Parathyroid adenoma (tissue), 2 donors: Measurements from ENCODE around the gene CAMK1D.

Experiments used
- H2AFZ ChIP-seq: fragments of 300-600 bp; sonication (generic); one replicate; pipeline ENCODE4 v1.7.0; 2017; ENCODE audit warnings: antibody characterized with exemption, mild to moderate bottlenecking
- H3K27ac ChIP-seq: fragments of 300-600 bp; sonication (generic); one replicate; pipeline ENCODE4 v1.7.0; 2017
- H3K27me3 ChIP-seq: fragments of 300-600 bp; sonication (generic); one replicate; pipeline ENCODE4 v1.7.0; 2017; ENCODE audit warnings: low read length; ENCODE audit not compliant: control insufficient read depth, insufficient read depth
- H3K36me3 ChIP-seq: fragments of 300-600 bp; sonication (generic); one replicate; pipeline ENCODE4 v1.7.0; 2017; ENCODE audit warnings: low read length; ENCODE audit not compliant: control insufficient read depth, insufficient read depth
- H3K4me1 ChIP-seq: fragments of 300-600 bp; sonication (generic); one replicate; pipeline ENCODE4 v1.7.0; 2017; ENCODE audit warnings: control low read depth
- H3K4me2 ChIP-seq: fragments of 300-600 bp; sonication (generic); one replicate; pipeline ENCODE4 v1.7.0; 2017; ENCODE audit warnings: low read length
- H3K4me3 ChIP-seq: fragments of 300-600 bp; sonication (generic); one replicate; pipeline ENCODE4 v1.7.0; 2017; ENCODE audit warnings: low read depth, low read length
- H3K79me2 ChIP-seq: fragments of 300-600 bp; sonication (generic); one replicate; pipeline ENCODE4 v1.7.0; 2017; ENCODE audit warnings: control low read depth
- H3K9ac ChIP-seq: fragments of 300-600 bp; sonication (generic); one replicate; pipeline ENCODE4 v1.7.0; 2017; ENCODE audit warnings: mild to moderate bottlenecking
- H3K9me3 ChIP-seq: fragments of 300-600 bp; sonication (generic); one replicate; pipeline ENCODE4 v1.7.0; 2017; ENCODE audit warnings: low read length; ENCODE audit not compliant: control insufficient read depth
- CTCF ChIP-seq: fragments of 300-600 bp; sonication (generic); IDR thresholded peaks from one replicate; pipeline ENCODE4 v1.7.0; 2017; ENCODE audit warnings: antibody characterized with exemption, mild to moderate bottlenecking
- donor health status: primary hyperparathyroidism.

Gene CAMK1D

GRCh38 chr10:12617191-12618175, 268.1 kb downstream of the CAMK1D start:
- no peaks in the 10 kb centered on the region for H3K27me3 ChIP-seq
- H3K36me3 ChIP-seq = no peaks in the 10 kb centered on the region
- H3K4me1 ChIP-seq = no peaks in the 10 kb centered on the region
- H3K4me2 ChIP-seq = no peak overlapping the region
- no peak overlapping the region for H3K27ac ChIP-seq
- no peaks in the 10 kb centered on the region for H3K79me2 ChIP-seq
- H3K4me3 ChIP-seq = no peak overlapping the region
- no peak overlapping the region for H3K9ac ChIP-seq
- no peak for TF ChIP-seq CTCF
- no peak overlapping the region for H2AFZ ChIP-seq
- H3K9me3 ChIP-seq = no peaks in the 10 kb centered on the region

GRCh38 chr10:12622016-12622415, 272.7 kb downstream of the CAMK1D start:
- no peaks in the 10 kb centered on the region for H3K27me3 ChIP-seq
- no peak for TF ChIP-seq CTCF
- no peak overlapping the region for H3K4me3 ChIP-seq
- H3K36me3 ChIP-seq = no peaks in the 10 kb centered on the region
- H3K27ac ChIP-seq = no peak overlapping the region
- H3K9me3 ChIP-seq = no peaks in the 10 kb centered on the region
- no peaks in the 10 kb centered on the region for H3K4me1 ChIP-seq
- H3K4me2 ChIP-seq = no peak overlapping the region
- H3K9ac ChIP-seq = no peak overlapping the region
- no peak overlapping the region for H2AFZ ChIP-seq
- H3K79me2 ChIP-seq = no peaks in the 10 kb centered on the region

- H3K27ac ChIP-seq = no peak overlapping the region
- TF ChIP-seq CTCF = no peak
- no peaks in the 10 kb centered on the region for H3K36me3 ChIP-seq
- no peaks in the 10 kb centered on the region for H3K9me3 ChIP-seq
- H3K9ac ChIP-seq = no peak overlapping the region
- no peaks in the 10 kb centered on the region for H3K4me1 ChIP-seq
- no peak overlapping the region for H2AFZ ChIP-seq
- no peaks in the 10 kb centered on the region for H3K79me2 ChIP-seq
- H3K27me3 ChIP-seq = no peaks in the 10 kb centered on the region
- no peak overlapping the region for H3K4me2 ChIP-seq
- H3K4me3 ChIP-seq = no peak overlapping the region
Observed at GRCh38 chr10:12622691-12623090, 273.3 kb downstream of the CAMK1D start.

- H3K9ac ChIP-seq = no peak overlapping the region
- no peaks in the 10 kb centered on the region for H3K36me3 ChIP-seq
- H3K9me3 ChIP-seq = no peaks in the 10 kb centered on the region
- no peaks in the 10 kb centered on the region for H3K79me2 ChIP-seq
- H3K4me2 ChIP-seq = no peak overlapping the region
- no peaks in the 10 kb centered on the region for H3K27me3 ChIP-seq
- no peaks in the 10 kb centered on the region for H3K4me1 ChIP-seq
- H2AFZ ChIP-seq = no peak overlapping the region
- TF ChIP-seq CTCF = no peak
- no peak overlapping the region for H3K27ac ChIP-seq
- no peak overlapping the region for H3K4me3 ChIP-seq
Observed at GRCh38 chr10:12625393-12626023, 276.2 kb downstream of the CAMK1D start.
